ENCODE measurements around the gene DCLK1. TPM values are rescaled to one million over a fixed set of nuclear protein-coding genes. Genes with fewer than 3 reads are reported as not detected.

The DCLK1 gene
- total RNA-seq, 2 experiments from 2014 or later = not detected

- CTCF ChIA-PET = no interaction called here
- POLR2A ChIA-PET = no interaction called here
Measured at GRCh38 chr13:36057041-36057440, 74.1 kb downstream of the DCLK1 start.

- CTCF ChIA-PET = no interaction called here
- POLR2A ChIA-PET = no interaction called here
Measured at GRCh38 chr13:36055366-36055765, 75.8 kb downstream of the DCLK1 start.

GRCh38 chr13:36054041-36054440 is 77.1 kb downstream of the DCLK1 start:
- ChIA-PET POLR2A (no interaction called here), CTCF (no interaction called here)

GRCh38 chr13:36051082-36051481 is 80.1 kb downstream of the DCLK1 start:
- POLR2A ChIA-PET = no interaction called here
- CTCF ChIA-PET = no interaction called here

- POLR2A ChIA-PET = no interaction called here
- CTCF ChIA-PET = no interaction called here
Measured at GRCh38 chr13:36046672-36047071, 84.5 kb downstream of the DCLK1 start.

- POLR2A ChIA-PET = no interaction called here
- CTCF ChIA-PET = no interaction called here
Measured at GRCh38 chr13:36038785-36039555, 92.2 kb downstream of the DCLK1 start.

- CTCF ChIA-PET = no interaction called here
- POLR2A ChIA-PET = no interaction called here
Measured at GRCh38 chr13:36033035-36033434, 98.1 kb downstream of the DCLK1 start.

GRCh38 chr13:36031490-36031889 is 99.7 kb downstream of the DCLK1 start:
- ChIA-PET CTCF (no interaction called here), POLR2A (no interaction called here)

GRCh38 chr13:36030670-36031331 is 100.4 kb downstream of the DCLK1 start:
- ChIA-PET POLR2A (no interaction called here), CTCF (no interaction called here)

- CTCF ChIA-PET = no interaction called here
- POLR2A ChIA-PET = no interaction called here
Measured at GRCh38 chr13:36029166-36029565, 102.0 kb downstream of the DCLK1 start.

GRCh38 chr13:36028359-36029025 is 102.7 kb downstream of the DCLK1 start:
- ChIA-PET CTCF (no interaction called here), POLR2A (no interaction called here)

- ChIA-PET POLR2A (no interaction called here), CTCF (no interaction called here)
Measured at GRCh38 chr13:36026531-36026930, 104.7 kb downstream of the DCLK1 start.

- ChIA-PET CTCF (no interaction called here), POLR2A (no interaction called here)
Measured at GRCh38 chr13:36014763-36015162, 116.4 kb downstream of the DCLK1 start.

- ChIA-PET CTCF (no interaction called here), POLR2A (no interaction called here)
Measured at GRCh38 chr13:36006894-36007675, 124.1 kb downstream of the DCLK1 start.

GRCh38 chr13:36006347-36006746 is 124.8 kb downstream of the DCLK1 start:
- ChIA-PET POLR2A (no interaction called here), CTCF (no interaction called here)

- ChIA-PET CTCF (no interaction called here), POLR2A (no interaction called here)
Measured at GRCh38 chr13:36001561-36001960, 129.6 kb downstream of the DCLK1 start.

GRCh38 chr13:36000028-36000427 is 131.2 kb downstream of the DCLK1 start:
- CTCF ChIA-PET = no interaction called here
- POLR2A ChIA-PET = no interaction called here

- POLR2A ChIA-PET = no interaction called here
- CTCF ChIA-PET = no interaction called here
Measured at GRCh38 chr13:35996360-35996759, 134.8 kb downstream of the DCLK1 start.

- POLR2A ChIA-PET = no interaction called here
- CTCF ChIA-PET = no interaction called here
Measured at GRCh38 chr13:35995136-35995535, 136.0 kb downstream of the DCLK1 start.

GRCh38 chr13:35994131-35994966 is 136.8 kb downstream of the DCLK1 start:
- ChIA-PET CTCF (no interaction called here), POLR2A (no interaction called here)
